ENCODE results near the gene UBE2L3.

DNA sequence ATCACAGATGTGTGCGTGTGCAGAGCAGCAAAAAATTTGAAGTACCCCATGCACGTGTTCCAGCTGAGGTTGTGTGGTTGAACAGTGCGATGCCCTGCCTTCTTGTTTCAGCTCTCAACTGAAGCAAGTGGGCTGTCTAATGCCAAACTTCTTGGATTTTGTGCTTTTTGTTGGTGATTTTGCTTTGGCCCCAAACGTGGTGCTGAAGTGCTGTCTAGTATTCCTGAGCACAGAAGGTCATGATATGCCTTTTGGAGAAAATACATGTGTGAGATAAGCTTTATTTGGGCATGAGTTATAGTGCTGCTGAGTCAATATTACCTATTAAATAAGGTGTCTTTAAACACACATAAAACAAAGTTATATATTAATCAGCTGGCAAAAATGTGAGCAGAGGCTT lies 48.2 kb downstream of the UBE2L3 start:
- TF ChIP-seq, protein P1, sequence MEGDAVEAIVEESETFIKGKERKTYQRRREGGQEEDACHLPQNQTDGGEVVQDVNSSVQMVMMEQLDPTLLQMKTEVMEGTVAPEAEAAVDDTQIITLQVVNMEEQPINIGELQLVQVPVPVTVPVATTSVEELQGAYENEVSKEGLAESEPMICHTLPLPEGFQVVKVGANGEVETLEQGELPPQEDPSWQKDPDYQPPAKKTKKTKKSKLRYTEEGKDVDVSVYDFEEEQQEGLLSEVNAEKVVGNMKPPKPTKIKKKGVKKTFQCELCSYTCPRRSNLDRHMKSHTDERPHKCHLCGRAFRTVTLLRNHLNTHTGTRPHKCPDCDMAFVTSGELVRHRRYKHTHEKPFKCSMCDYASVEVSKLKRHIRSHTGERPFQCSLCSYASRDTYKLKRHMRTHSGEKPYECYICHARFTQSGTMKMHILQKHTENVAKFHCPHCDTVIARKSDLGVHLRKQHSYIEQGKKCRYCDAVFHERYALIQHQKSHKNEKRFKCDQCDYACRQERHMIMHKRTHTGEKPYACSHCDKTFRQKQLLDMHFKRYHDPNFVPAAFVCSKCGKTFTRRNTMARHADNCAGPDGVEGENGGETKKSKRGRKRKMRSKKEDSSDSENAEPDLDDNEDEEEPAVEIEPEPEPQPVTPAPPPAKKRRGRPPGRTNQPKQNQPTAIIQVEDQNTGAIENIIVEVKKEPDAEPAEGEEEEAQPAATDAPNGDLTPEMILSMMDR (IDR thresholded peaks at IDR 0.05; ENCODE audit: low read length): no peak
- TF ChIP-seq EZH2 (IDR thresholded peaks at IDR 0.05; ENCODE audit: borderline replicate concordance, low read length): no peak

All from OCI-LY1 (cell line).